Colonic mucosa (tissue), 4 donors: Measurements from ENCODE around the gene GJC1. TPM values are rescaled to one million over a fixed set of nuclear protein-coding genes. Genes with fewer than 3 reads are reported as not detected.

Experiments used
- DNase-seq: peaks from one replicate; pipeline ENCODE4 v3.0.0-alpha.2; 2020
- H3K27ac ChIP-seq: fragments of 200-600 bp; one replicate; pipeline ENCODE4 v1.8.0; 2021
- H3K27me3 ChIP-seq: fragments of 200-600 bp; one replicate; pipeline ENCODE4 v1.8.0; 2021
- H3K36me3 ChIP-seq: fragments of 200-600 bp; one replicate; pipeline ENCODE4 v1.8.0; 2021
- H3K4me1 ChIP-seq: fragments of 200-600 bp; one replicate; pipeline ENCODE4 v1.8.0; 2021; ENCODE audit warnings: mild to moderate bottlenecking
- H3K4me3 ChIP-seq: fragments of 200-600 bp; one replicate; pipeline ENCODE4 v1.8.0; 2021
- H3K9ac ChIP-seq, 2 donors: one replicate each; pipeline ENCODE4 v1.7.0; 2013; ENCODE audit warnings: control low read depth in 2 of 2, low read depth in 2 of 2, low read length in 2 of 2
- H3K9me3 ChIP-seq: fragments of 200-600 bp; one replicate; pipeline ENCODE4 v1.8.0; 2021
- CTCF ChIP-seq: fragments of 200-600 bp; IDR thresholded peaks from one replicate; pipeline ENCODE4 v1.8.0; 2022; ENCODE audit warnings: antibody characterized with exemption, mild to moderate bottlenecking
- intact Hi-C: fragments of 100-400 bp; cut with DNase I; formaldehyde crosslinking; loops from one replicate; pipeline ENCODE4 v1.14.1; 2022
- total RNA-seq, 2 donors: library from RNA; stranded (reverse); fragmentation: NEBNext Ultra II Directional in 1 of 2; extraction: Animal tissue kit (Norgen Biotek cat#: 25700) in 1 of 2; gene quantifications; one replicate each; pipeline ENCODE4 v1.2.1, GENCODE V29; 2021
- donor health status: healthy.
- donor health status: DM: no; HTN: no; CAD: no.
- donor health status: DM: no; HTN: no; CAD: no.

Gene GJC1
- total RNA-seq, 2 donors from 2014 or later = 1.1 to 8.2 TPM

DNA sequence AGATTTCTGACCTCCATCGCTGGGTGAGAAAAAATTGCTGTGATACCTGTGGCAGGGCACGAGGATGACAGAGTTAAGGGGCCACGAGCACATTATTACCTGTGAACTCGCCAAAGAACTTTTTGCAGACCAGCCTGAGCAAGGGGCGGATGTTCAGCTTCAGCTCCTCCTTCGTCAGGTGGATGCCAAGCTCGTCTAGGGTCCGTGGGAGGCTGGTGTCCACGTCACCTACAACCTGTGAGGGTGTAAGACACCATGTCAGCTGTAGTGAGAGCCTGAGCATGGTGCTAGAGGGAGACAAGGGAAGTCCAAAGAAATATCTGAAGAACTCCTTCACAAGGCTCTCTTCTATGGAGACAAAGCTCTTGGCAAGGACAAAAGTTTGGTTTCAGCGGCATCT is 34.7 kb upstream of the GJC1 start:
- H3K27me3 ChIP-seq = no peaks in the 10 kb centered on the region
- TF ChIP-seq CTCF = no peak
- H3K4me1 ChIP-seq = no peaks in the 10 kb centered on the region
- DNase-seq = no peak
- H3K36me3 ChIP-seq = peaks cover 19% of the 10 kb centered on the region
- H3K4me3 ChIP-seq = no peak overlapping the region
- no peak overlapping the region for H3K9ac ChIP-seq
- H3K27ac ChIP-seq = no peak overlapping the region
- H3K9me3 ChIP-seq = no peaks in the 10 kb centered on the region
- intact Hi-C loops = loop anchor here (2.0 to 10.0 kb wide), 2 partner anchors 84 to 330 kb away; no protein-coding TSS in a partner anchor

- Histone ChIP-seq H3K9ac (no peak overlapping the region), H3K27me3 (no peaks in the 10 kb centered on the region), H3K36me3 (peaks cover 20% of the 10 kb centered on the region), H3K4me1 (no peaks in the 10 kb centered on the region), H3K4me3 (no peak overlapping the region), H3K27ac (no peak overlapping the region), H3K9me3 (no peaks in the 10 kb centered on the region)
- no peak for TF ChIP-seq CTCF
- DNase-seq = no peak
- intact Hi-C loops = loop anchor here (10.0 kb wide), 1 partner anchor 328 kb away; no protein-coding TSS in a partner anchor
These were observed 33.2 kb upstream of the GJC1 start for GRCh38 chr17:44863061-44863918.

GRCh38 chr17:44862278-44862914 is 32.3 kb upstream of the GJC1 start:
- no peak overlapping the region for H3K27ac ChIP-seq
- intact Hi-C loops = loop anchor here (10.0 kb wide), 1 partner anchor 328 kb away; no protein-coding TSS in a partner anchor
- no peaks in the 10 kb centered on the region for H3K4me1 ChIP-seq
- no peak overlapping the region for H3K9ac ChIP-seq
- no peaks in the 10 kb centered on the region for H3K9me3 ChIP-seq
- peaks cover 24% of the 10 kb centered on the region for H3K36me3 ChIP-seq
- DNase-seq = no peak
- no peak overlapping the region for H3K4me3 ChIP-seq
- no peak for TF ChIP-seq CTCF
- H3K27me3 ChIP-seq = no peaks in the 10 kb centered on the region

DNA sequence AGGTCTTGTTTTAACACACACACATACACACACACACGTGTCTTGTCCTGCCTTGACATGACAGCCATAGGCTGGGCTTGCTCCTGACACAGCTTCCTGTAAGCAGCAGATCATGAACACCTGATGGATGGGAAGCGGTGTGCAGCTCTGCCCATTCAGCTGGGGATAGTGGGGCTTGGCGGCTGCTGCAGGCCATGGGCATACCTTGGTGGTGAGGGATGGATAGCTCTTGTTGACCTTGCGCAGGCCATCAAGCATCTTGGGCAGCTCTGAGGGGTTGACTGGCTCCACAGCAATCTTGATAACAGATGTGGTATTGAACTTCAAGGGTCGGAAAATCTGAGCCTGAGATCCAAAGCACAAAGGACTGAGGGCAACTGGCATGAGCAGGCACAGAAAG is 29.6 kb upstream of the GJC1 start:
- peaks cover 26% of the 10 kb centered on the region for H3K36me3 ChIP-seq
- TF ChIP-seq CTCF = no peak
- intact Hi-C loops = loop anchor here (10.0 kb wide), 1 partner anchor 325 kb away; no protein-coding TSS in a partner anchor

GRCh38 chr17:44854192-44854591 is 24.1 kb upstream of the GJC1 start:
- no peak overlapping the region for H3K4me3 ChIP-seq
- no peak for TF ChIP-seq CTCF
- H3K27ac ChIP-seq = no peak overlapping the region
- H3K27me3 ChIP-seq = no peaks in the 10 kb centered on the region
- H3K9me3 ChIP-seq = no peaks in the 10 kb centered on the region
- H3K9ac ChIP-seq = no peak overlapping the region
- intact Hi-C loops = no loop called here
- H3K4me1 ChIP-seq = no peaks in the 10 kb centered on the region
- no peak for DNase-seq
- peaks cover 8% of the 10 kb centered on the region for H3K36me3 ChIP-seq

More for the DNA sequence above, 29.6 kb upstream of the GJC1 start:
- no peak for DNase-seq
- no peak overlapping the region for H3K9ac ChIP-seq
- H3K4me3 ChIP-seq = no peak overlapping the region
- no peaks in the 10 kb centered on the region for H3K9me3 ChIP-seq
- H3K27ac ChIP-seq = no peak overlapping the region
- H3K27me3 ChIP-seq = no peaks in the 10 kb centered on the region
- no peaks in the 10 kb centered on the region for H3K4me1 ChIP-seq
